Activated CD8-positive, alpha-beta memory T cell treated with anti-CD3 and anti-CD28 coated beads, Interleukin-2, amount 10 ng/mL, durations not matched to agents 7 days and 5 days (primary cell): Measurements from ENCODE around the gene JAM2. TPM values are rescaled to one million over a fixed set of nuclear protein-coding genes. Genes with fewer than 3 reads are reported as not detected.

Experiments used
- ATAC-seq: fragments of 150-1000 bp; cut with Tn5 transposase; one replicate; pipeline ENCODE4 v1.10.0; 2021; ENCODE audit warnings: moderate library complexity
- CTCF ChIA-PET: fragments of 350-600 bp; sonication (Branson Sonifier 250); formaldehyde crosslinking; loops from one replicate; lab custom pipeline; 2021; ENCODE audit warnings: antibody characterized with exemption; lab: Charles Lee
- DNase-seq: peaks from one replicate; pipeline ENCODE4 v3.0.0-alpha.2; 2020
- H3K27ac Mint-ChIP-seq: one replicate; pipeline ENCODE4 v1.8.0; 2021; ENCODE audit warnings: mild to moderate bottlenecking, mixed read lengths
- H3K27me3 Mint-ChIP-seq: one replicate; pipeline ENCODE4 v1.8.0; 2021; ENCODE audit warnings: mixed read lengths
- H3K36me3 Mint-ChIP-seq: one replicate; pipeline ENCODE4 v1.8.0; 2021; ENCODE audit warnings: mild to moderate bottlenecking, mixed read lengths
- H3K4me1 Mint-ChIP-seq: one replicate; pipeline ENCODE4 v1.8.0; 2021; ENCODE audit warnings: mixed read lengths
- H3K4me3 Mint-ChIP-seq: one replicate; pipeline ENCODE4 v1.8.0; 2021; ENCODE audit warnings: mild to moderate bottlenecking, moderate library complexity, mixed read lengths
- H3K9me3 Mint-ChIP-seq: one replicate; pipeline ENCODE4 v1.8.0; 2022; ENCODE audit warnings: low read depth, mixed read lengths
- total RNA-seq, 2 experiments: library from RNA; stranded (reverse); gene quantifications; one replicate each; pipeline ENCODE4 v1.2.3, GENCODE V29; 2021

The JAM2 gene
- total RNA-seq, 2 experiments from 2014 or later, result 0.26 to 0.37 TPM

DNA sequence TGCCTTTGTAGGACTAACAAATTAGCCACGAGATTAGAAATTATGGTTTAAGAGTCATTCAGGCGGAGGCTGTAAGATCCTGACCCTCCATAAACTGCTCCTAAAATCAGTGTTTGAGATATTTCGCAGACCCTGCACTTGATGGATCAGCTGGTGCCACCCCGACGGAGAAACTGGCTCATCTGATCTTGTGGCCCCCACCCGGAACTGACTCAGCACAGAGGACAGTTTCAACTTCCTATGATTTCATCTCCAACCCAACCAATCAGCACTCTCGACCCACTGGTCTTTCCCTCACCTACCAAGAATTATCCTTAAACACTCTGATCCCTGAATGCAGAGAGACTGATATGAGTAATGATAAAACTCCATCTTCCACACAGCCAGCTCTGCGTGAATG, 3.7 kb upstream of the JAM2 start:
- Mint-ChIP-seq H3K36me3 (no peaks in the 10 kb centered on the region), H3K27ac (no peak overlapping the region), H3K27me3 (peaks cover 27% of the 10 kb centered on the region), H3K9me3 (no peaks in the 10 kb centered on the region), H3K4me1 (peaks cover 24% of the 10 kb centered on the region), H3K4me3 (no peak overlapping the region)
- CTCF ChIA-PET, result interaction anchor here (1.6 kb wide), 1 partner anchor 26 kb away, joined by 6 read pairs; no protein-coding TSS in a partner anchor
- ATAC-seq (no peak), DNase-seq (no peak)

- no peak overlapping the region for H3K4me3 Mint-ChIP-seq
- H3K4me1 Mint-ChIP-seq, result peaks cover 30% of the 10 kb centered on the region
- no peaks in the 10 kb centered on the region for H3K36me3 Mint-ChIP-seq
- peaks cover 41% of the 10 kb centered on the region for H3K27me3 Mint-ChIP-seq
- ATAC-seq (peak; percentile 32), DNase-seq (no peak)
- no peak overlapping the region for H3K27ac Mint-ChIP-seq
- CTCF ChIA-PET, result interaction anchor here (1.5 to 1.6 kb wide), 2 partner anchors 8 to 28 kb away, joined by 4 to 6 read pairs; no protein-coding TSS in a partner anchor
- H3K9me3 Mint-ChIP-seq, result no peaks in the 10 kb centered on the region
Observed at GRCh38 chr21:25636727-25637126, 2.3 kb upstream of the JAM2 start.

GRCh38 chr21:25637851-25638659, 1.0 kb upstream of the JAM2 start:
- H3K27me3 Mint-ChIP-seq, result peaks cover 43% of the 10 kb centered on the region
- H3K27ac Mint-ChIP-seq, result no peak overlapping the region
- no peak for DNase-seq
- H3K36me3 Mint-ChIP-seq, result no peaks in the 10 kb centered on the region
- no peak for ATAC-seq
- no peaks in the 10 kb centered on the region for H3K9me3 Mint-ChIP-seq
- CTCF ChIA-PET, result interaction anchor here (0.8 to 3.5 kb wide), 4 partner anchors 9 to 70 kb away, joined by 3 to 15 read pairs (median 4); no protein-coding TSS in a partner anchor
- H3K4me1 Mint-ChIP-seq, result peaks cover 30% of the 10 kb centered on the region
- no peak overlapping the region for H3K4me3 Mint-ChIP-seq

DNA sequence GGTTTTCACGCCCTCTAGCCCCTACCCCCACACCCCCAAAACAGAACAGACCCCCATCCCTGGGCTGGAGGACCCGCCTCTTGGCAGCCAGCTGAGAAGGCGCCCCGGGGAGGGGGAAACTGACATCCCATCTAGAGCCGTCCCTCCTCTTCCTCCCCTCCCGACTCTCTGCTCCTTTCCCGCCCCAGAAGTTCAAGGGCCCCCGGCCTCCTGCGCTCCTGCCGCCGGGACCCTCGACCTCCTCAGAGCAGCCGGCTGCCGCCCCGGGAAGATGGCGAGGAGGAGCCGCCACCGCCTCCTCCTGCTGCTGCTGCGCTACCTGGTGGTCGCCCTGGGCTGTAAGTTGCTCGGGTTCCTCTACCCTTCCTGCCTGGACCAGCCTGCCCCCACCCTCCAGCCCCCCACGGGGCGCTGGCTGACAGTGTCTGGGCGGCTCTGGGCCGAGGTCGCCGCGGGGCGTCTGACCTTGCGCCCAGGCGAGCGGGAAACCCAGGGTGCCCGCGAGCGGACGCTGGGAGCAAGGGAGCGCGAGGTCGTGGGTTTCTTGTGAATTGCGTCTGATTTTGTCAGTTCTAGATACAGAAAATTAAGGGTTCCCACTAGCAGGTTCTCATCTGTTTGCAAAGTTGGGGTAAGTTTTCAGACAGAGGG, 618 bp downstream of the JAM2 start:
- Mint-ChIP-seq H3K27ac (no peak overlapping the region), H3K4me3 (peak overlapping the region; percentile 66), H3K9me3 (no peaks in the 10 kb centered on the region), H3K4me1 (peaks cover 30% of the 10 kb centered on the region), H3K27me3 (peaks cover 43% of the 10 kb centered on the region), H3K36me3 (no peaks in the 10 kb centered on the region)
- DNase-seq (peak; percentile 62), ATAC-seq (peak; percentile 83)
- CTCF ChIA-PET, result interaction anchor here (0.8 to 3.5 kb wide), 4 partner anchors 9 to 61 kb away, joined by 3 to 15 read pairs (median 4); no protein-coding TSS in a partner anchor

- no peaks in the 10 kb centered on the region for H3K36me3 Mint-ChIP-seq
- peak overlapping the region; percentile 66 for H3K4me3 Mint-ChIP-seq
- no peaks in the 10 kb centered on the region for H3K9me3 Mint-ChIP-seq
- peaks cover 43% of the 10 kb centered on the region for H3K27me3 Mint-ChIP-seq
- peaks cover 28% of the 10 kb centered on the region for H3K4me1 Mint-ChIP-seq
- H3K27ac Mint-ChIP-seq, result no peak overlapping the region
- CTCF ChIA-PET, result interaction anchor here (1.2 to 3.5 kb wide), 2 partner anchors 30 to 32 kb away, joined by 4 to 15 read pairs; no protein-coding TSS in a partner anchor
- DNase-seq (no peak), ATAC-seq (peak; percentile 42)
Observed at GRCh38 chr21:25640202-25640942, 1.3 kb downstream of the JAM2 start.

DNA sequence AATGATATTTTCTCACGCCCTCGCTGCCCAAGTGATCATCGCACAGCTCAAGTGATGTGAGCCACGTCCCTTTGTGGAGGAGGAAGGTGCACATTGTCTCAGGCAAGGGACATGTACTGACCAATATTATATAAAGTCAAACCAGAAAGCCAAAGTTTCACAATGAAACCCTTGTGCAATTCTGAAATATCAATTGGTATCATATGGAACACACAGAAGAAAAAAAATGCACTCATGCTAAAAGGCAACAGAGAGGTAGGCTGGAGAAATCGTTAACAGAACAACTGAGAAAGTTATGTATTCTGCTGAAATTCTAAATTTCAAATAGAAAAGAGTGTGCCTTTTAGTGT, 1.9 kb downstream of the JAM2 start:
- DNase-seq (no peak), ATAC-seq (no peak)
- Mint-ChIP-seq H3K27me3 (peaks cover 43% of the 10 kb centered on the region), H3K27ac (no peak overlapping the region), H3K4me1 (peaks cover 25% of the 10 kb centered on the region), H3K36me3 (no peaks in the 10 kb centered on the region), H3K9me3 (no peaks in the 10 kb centered on the region), H3K4me3 (peak overlapping the region; percentile 66)
- CTCF ChIA-PET, result interaction anchor here (1.2 kb wide), 1 partner anchor 30 kb away, joined by 4 read pairs; no protein-coding TSS in a partner anchor

DNA sequence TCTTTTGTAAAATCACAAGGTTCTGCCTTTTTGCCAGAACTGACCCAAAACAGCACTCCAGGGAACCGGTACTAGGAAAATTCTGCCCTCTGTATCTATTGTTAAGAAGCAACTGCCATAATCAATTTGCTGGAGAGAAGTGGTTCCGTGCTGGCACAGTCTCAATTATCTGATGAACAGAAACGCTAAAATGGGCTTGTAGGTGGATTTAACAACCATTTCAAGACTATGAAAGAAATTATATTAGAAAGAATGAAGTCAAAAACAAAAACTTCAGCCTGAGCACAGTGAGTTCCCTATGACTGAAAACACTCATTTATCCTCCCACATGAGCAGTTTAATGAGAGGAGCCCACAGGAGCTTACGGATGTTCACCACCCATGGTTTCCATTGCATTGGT, 4.4 kb downstream of the JAM2 start:
- H3K36me3 Mint-ChIP-seq, result no peaks in the 10 kb centered on the region
- H3K4me3 Mint-ChIP-seq, result no peak overlapping the region
- ATAC-seq (no peak), DNase-seq (no peak)
- no peaks in the 10 kb centered on the region for H3K9me3 Mint-ChIP-seq
- no peak overlapping the region for H3K27ac Mint-ChIP-seq
- H3K4me1 Mint-ChIP-seq, result peaks cover 15% of the 10 kb centered on the region
- CTCF ChIA-PET, result interaction anchor here (1.2 to 1.4 kb wide), 2 partner anchors 10 to 35 kb away, joined by 4 read pairs; no protein-coding TSS in a partner anchor
- peaks cover 30% of the 10 kb centered on the region for H3K27me3 Mint-ChIP-seq

GRCh38 chr21:25646474-25646873, 7.4 kb downstream of the JAM2 start:
- H3K4me1 Mint-ChIP-seq, result no peaks in the 10 kb centered on the region
- H3K9me3 Mint-ChIP-seq, result no peaks in the 10 kb centered on the region
- no peak for ATAC-seq
- CTCF ChIA-PET, result no interaction called here
- DNase-seq, result no peak
- H3K36me3 Mint-ChIP-seq, result no peaks in the 10 kb centered on the region
- no peak overlapping the region for H3K27ac Mint-ChIP-seq
- no peak overlapping the region for H3K4me3 Mint-ChIP-seq
- peaks cover 12% of the 10 kb centered on the region for H3K27me3 Mint-ChIP-seq

- no peak for DNase-seq
- no peaks in the 10 kb centered on the region for H3K4me1 Mint-ChIP-seq
- no peak for ATAC-seq
- peaks cover 7% of the 10 kb centered on the region for H3K27me3 Mint-ChIP-seq
- no peak overlapping the region for H3K27ac Mint-ChIP-seq
- H3K4me3 Mint-ChIP-seq, result no peak overlapping the region
- H3K36me3 Mint-ChIP-seq, result no peaks in the 10 kb centered on the region
- CTCF ChIA-PET, result no interaction called here
- no peaks in the 10 kb centered on the region for H3K9me3 Mint-ChIP-seq
Observed at GRCh38 chr21:25647647-25648046, 8.6 kb downstream of the JAM2 start.

DNA sequence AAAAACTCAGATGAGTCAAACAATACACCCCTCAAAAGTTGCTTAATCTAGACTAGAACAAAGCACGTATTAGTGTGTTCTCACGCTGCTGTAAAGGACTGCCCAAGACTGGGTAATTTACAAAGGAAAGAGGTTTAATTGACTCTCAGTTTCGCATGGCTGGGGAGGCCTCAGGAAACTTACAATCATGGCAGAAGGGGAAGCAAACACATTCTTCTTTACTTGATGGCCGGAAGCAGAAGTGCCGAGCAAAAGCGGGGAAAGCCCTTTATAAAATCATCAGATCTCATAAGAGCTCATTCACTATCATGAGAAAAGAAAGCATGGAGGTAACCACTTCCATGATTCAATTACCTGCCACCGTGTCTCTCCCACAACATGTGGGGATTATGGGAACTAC, 10.1 kb downstream of the JAM2 start:
- no peak overlapping the region for H3K27ac Mint-ChIP-seq
- DNase-seq (no peak), ATAC-seq (no peak)
- no peak overlapping the region for H3K4me3 Mint-ChIP-seq
- H3K36me3 Mint-ChIP-seq, result no peaks in the 10 kb centered on the region
- CTCF ChIA-PET, result interaction anchor here (0.8 kb wide), 1 partner anchor 10 kb away, joined by 3 read pairs; the partner anchor contains the start of gene JAM2
- H3K27me3 Mint-ChIP-seq, result peaks cover 7% of the 10 kb centered on the region
- H3K4me1 Mint-ChIP-seq, result no peaks in the 10 kb centered on the region
- H3K9me3 Mint-ChIP-seq, result no peaks in the 10 kb centered on the region

DNA sequence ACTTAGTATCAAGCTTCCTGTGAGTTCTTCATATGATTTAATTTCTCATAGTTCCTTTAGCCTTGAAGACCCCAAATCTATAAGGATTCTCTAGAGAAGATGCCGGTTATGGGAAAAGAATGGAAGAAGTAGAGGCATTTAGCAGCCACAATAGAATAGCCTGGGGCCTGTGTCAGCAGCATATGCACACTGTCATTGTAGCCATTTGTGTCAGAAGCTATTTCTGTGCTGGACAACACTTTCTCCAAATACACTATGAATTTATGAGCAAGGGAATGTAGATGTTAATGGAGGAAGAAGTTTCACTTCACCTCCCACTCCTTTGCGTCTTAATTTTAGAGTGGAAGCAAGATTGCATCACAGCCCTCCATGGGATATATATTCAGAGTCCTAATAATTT, 17.4 kb downstream of the JAM2 start:
- no peak overlapping the region for H3K4me3 Mint-ChIP-seq
- ATAC-seq (no peak), DNase-seq (no peak)
- CTCF ChIA-PET, result no interaction called here
- no peaks in the 10 kb centered on the region for H3K36me3 Mint-ChIP-seq
- no peaks in the 10 kb centered on the region for H3K9me3 Mint-ChIP-seq
- H3K27me3 Mint-ChIP-seq, result peaks cover 11% of the 10 kb centered on the region
- no peaks in the 10 kb centered on the region for H3K4me1 Mint-ChIP-seq
- H3K27ac Mint-ChIP-seq, result no peak overlapping the region

GRCh38 chr21:25657140-25657539, 18.1 kb downstream of the JAM2 start:
- H3K4me3 Mint-ChIP-seq, result no peak overlapping the region
- no peak overlapping the region for H3K27ac Mint-ChIP-seq
- CTCF ChIA-PET, result no interaction called here
- no peaks in the 10 kb centered on the region for H3K4me1 Mint-ChIP-seq
- no peak for DNase-seq
- no peaks in the 10 kb centered on the region for H3K36me3 Mint-ChIP-seq
- H3K27me3 Mint-ChIP-seq, result peaks cover 11% of the 10 kb centered on the region
- no peak for ATAC-seq
- H3K9me3 Mint-ChIP-seq, result no peaks in the 10 kb centered on the region

GRCh38 chr21:25658427-25659035, 19.5 kb downstream of the JAM2 start:
- H3K4me3 Mint-ChIP-seq, result no peak overlapping the region
- CTCF ChIA-PET, result no interaction called here
- H3K4me1 Mint-ChIP-seq, result no peaks in the 10 kb centered on the region
- ATAC-seq (no peak), DNase-seq (no peak)
- no peak overlapping the region for H3K27ac Mint-ChIP-seq
- peaks cover 11% of the 10 kb centered on the region for H3K27me3 Mint-ChIP-seq
- no peaks in the 10 kb centered on the region for H3K9me3 Mint-ChIP-seq
- no peaks in the 10 kb centered on the region for H3K36me3 Mint-ChIP-seq
